ENCODE results near the gene PRDX5. TPM values are rescaled to one million over a fixed set of nuclear protein-coding genes. Genes with fewer than 3 reads are reported as not detected.

The PRDX5 gene
- total RNA-seq, 1 experiment from 2014 or later, result 267 TPM

GRCh38 chr11:64351136-64351631 lies 33.3 kb downstream of the PRDX5 start:
- DNase-seq (ENCODE audit: low read depth, low spot score), result no peak
- H3K4me2 ChIP-seq (ENCODE audit: low read length), result no peak overlapping the region
- H2AFZ ChIP-seq (ENCODE audit: low read depth, low read length, poor library complexity, severe bottlenecking), result no peak overlapping the region
- H3K36me3 ChIP-seq (ENCODE audit: control insufficient read depth in 1 of 2, insufficient read depth in 2 of 2, low read length in 2 of 2), result no peaks in the 10 kb centered on the region
- TF ChIP-seq EGR1 (IDR thresholded peaks at IDR 0.05; ENCODE audit: low read depth), result no peak
- TF ChIP-seq EZH2phosphoT487 (IDR thresholded peaks at IDR 0.05; ENCODE audit: borderline replicate concordance), result no peak
- no peak for TF ChIP-seq FOSL1 (IDR thresholded peaks at IDR 0.05; ENCODE audit: low read depth)
- no peak for TF ChIP-seq SIN3A (IDR thresholded peaks at IDR 0.05; ENCODE audit: low read depth)
- no peak for TF ChIP-seq REST (IDR thresholded peaks at IDR 0.05; ENCODE audit: low read depth)
- TF ChIP-seq CTCF (IDR thresholded peaks at IDR 0.05 in 2 of 3, conservative IDR thresholded peaks at IDR 0.05 in 1 of 3; ENCODE audit: borderline replicate concordance in 1 of 3, insufficient read depth in 1 of 3, low read depth in 2 of 3, low read length in 2 of 3), result no peak
- TF ChIP-seq CEBPB (IDR thresholded peaks at IDR 0.05; ENCODE audit: low read depth), result no peak
- no peak for TF ChIP-seq YY1 (IDR thresholded peaks at IDR 0.05; ENCODE audit: extremely low read depth, insufficient replicate concordance, low read depth, low read length)
- TF ChIP-seq RAD21 (IDR thresholded peaks at IDR 0.05; ENCODE audit: low read depth), result no peak
- TF ChIP-seq POLR2A (IDR thresholded peaks at IDR 0.05; ENCODE audit: borderline replicate concordance, extremely low read depth, insufficient read depth, insufficient read length), result no peak
- TF ChIP-seq, protein P1, sequence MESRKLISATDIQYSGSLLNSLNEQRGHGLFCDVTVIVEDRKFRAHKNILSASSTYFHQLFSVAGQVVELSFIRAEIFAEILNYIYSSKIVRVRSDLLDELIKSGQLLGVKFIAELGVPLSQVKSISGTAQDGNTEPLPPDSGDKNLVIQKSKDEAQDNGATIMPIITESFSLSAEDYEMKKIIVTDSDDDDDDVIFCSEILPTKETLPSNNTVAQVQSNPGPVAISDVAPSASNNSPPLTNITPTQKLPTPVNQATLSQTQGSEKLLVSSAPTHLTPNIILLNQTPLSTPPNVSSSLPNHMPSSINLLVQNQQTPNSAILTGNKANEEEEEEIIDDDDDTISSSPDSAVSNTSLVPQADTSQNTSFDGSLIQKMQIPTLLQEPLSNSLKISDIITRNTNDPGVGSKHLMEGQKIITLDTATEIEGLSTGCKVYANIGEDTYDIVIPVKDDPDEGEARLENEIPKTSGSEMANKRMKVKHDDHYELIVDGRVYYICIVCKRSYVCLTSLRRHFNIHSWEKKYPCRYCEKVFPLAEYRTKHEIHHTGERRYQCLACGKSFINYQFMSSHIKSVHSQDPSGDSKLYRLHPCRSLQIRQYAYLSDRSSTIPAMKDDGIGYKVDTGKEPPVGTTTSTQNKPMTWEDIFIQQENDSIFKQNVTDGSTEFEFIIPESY (IDR thresholded peaks at IDR 0.05; ENCODE audit: extremely low read depth, insufficient replicate concordance, low read length), result no peak
- TF ChIP-seq ZFX (IDR thresholded peaks at IDR 0.05), result no peak
- no peaks in the 10 kb centered on the region for H3K9me3 ChIP-seq (ENCODE audit: control insufficient read depth in 1 of 2, insufficient read depth in 1 of 2, low read depth in 1 of 2, low read length in 2 of 2)
- POLR2A ChIA-PET, result interaction anchor here (0.8 kb wide), 1 partner anchor 19 kb away, joined by 4 read pairs; no protein-coding TSS in a partner anchor
- no peaks in the 10 kb centered on the region for H3K27me3 ChIP-seq (ENCODE audit: insufficient read depth, low read length)
- BruUV-seq (replicated peaks), result no TSS peak
- intact Hi-C loops (cut with micrococcal nuclease), result no loop called here
- no peak for ATAC-seq
- RAD21 ChIA-PET (ENCODE audit: low non-redundant PET in 1 of 2, low total read pairs in 2 of 2, uncharacterized antibody in 2 of 2, unreplicated experiment in 2 of 2), result no interaction called here
- H3K9me2 ChIP-seq (ENCODE audit: insufficient read depth), result no peaks in the 10 kb centered on the region
- no peaks in the 10 kb centered on the region for H4K20me1 ChIP-seq (ENCODE audit: insufficient read depth)
- no peak overlapping the region for H3K27ac ChIP-seq (ENCODE audit: low read depth, low read length)
- no peak overlapping the region for H3K4me3 ChIP-seq (replicated peaks in 1 of 2; ENCODE audit: low read depth in 1 of 2, low read length in 2 of 2)
- no peaks in the 10 kb centered on the region for H3K79me2 ChIP-seq (ENCODE audit: insufficient read depth, low read length)
- CTCF ChIA-PET, result no interaction called here
- H3K4me1 ChIP-seq (ENCODE audit: control insufficient read depth in 1 of 2, insufficient read depth in 2 of 2, low read length in 2 of 2), result peaks cover 7 to 28% of the 10 kb centered on the region in 2 experiments
- no peak overlapping the region for H3K9ac ChIP-seq (ENCODE audit: low read length)

All from HCT116 (cell line).